ENCODE measurements around the gene RBKS. TPM values are rescaled to one million over a fixed set of nuclear protein-coding genes. Genes with fewer than 3 reads are reported as not detected.

The RBKS gene
- total RNA-seq, 4 donors from 2014 or later: 1.5 to 15.2 (median 15.1) TPM; not detected in 1

DNA sequence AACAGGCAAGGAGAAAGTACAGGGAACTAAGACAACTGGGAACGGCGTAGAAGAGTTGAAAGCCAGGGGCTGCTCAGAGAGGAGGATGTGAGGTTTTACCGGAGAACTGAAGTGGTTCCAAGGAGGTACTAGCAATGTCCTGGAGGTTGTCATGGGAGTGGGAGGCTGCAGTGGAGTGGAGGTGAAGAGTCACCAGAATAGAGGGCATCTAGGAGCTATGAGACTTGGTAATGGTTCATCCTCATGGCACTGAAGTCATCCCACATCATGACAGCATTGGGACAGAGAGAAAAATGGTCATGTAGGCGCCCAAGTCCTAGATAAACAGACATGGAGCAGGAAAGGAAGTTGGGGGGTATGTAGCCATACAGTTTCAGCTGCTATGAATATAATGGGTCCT lies 92.3 kb downstream of the RBKS start:
- Histone ChIP-seq H3K9me3 (no peaks in the 10 kb centered on the region), H3K4me3 (no peak overlapping the region), H3K4me1 (peaks cover 3 to 37% (median 7%) of the 10 kb centered on the region in 4 donors), H3K27me3 (no peaks in the 10 kb centered on the region), H3K27ac (peak overlapping the region in 3 of 4 donors; percentile 72 to 78 (median 73)), H3K36me3 (no peaks in the 10 kb centered on the region)
- TF ChIP-seq POLR2A (IDR thresholded peaks at IDR 0.05): no peak
- in situ Hi-C loops (cut with MboI; ENCODE audit: low pct_ligation_motif_present in 1 of 4, low pct_unique_long_range_greater_than_20kb in 1 of 4, low sequenced_read_pairs in 3 of 4) (no loop called here), intact Hi-C loops (cut with DNase I; ENCODE audit: low total_unique reads) (no loop called here)
- 83 to 98% methylated on average over 2 to 4 of the region's 4 CpGs for WGBS, 2 donors (ENCODE audit: low coverage in 1 of 2)
- DNase-seq: no peak

- H3K9me3 ChIP-seq: no peaks in the 10 kb centered on the region
- 75 to 100% methylated on average over 2 to 11 of the region's 11 CpGs for WGBS, 2 donors (ENCODE audit: low coverage in 1 of 2)
- H3K36me3 ChIP-seq: no peaks in the 10 kb centered on the region
- peaks cover 3 to 42% (median 7%) of the 10 kb centered on the region in 4 donors for H3K4me1 ChIP-seq
- in situ Hi-C loops (cut with MboI; ENCODE audit: low pct_ligation_motif_present in 1 of 4, low pct_unique_long_range_greater_than_20kb in 1 of 4, low sequenced_read_pairs in 3 of 4): no loop called here
- no peak for DNase-seq
- H3K27me3 ChIP-seq: no peaks in the 10 kb centered on the region
- TF ChIP-seq POLR2AphosphoS5 (IDR thresholded peaks at IDR 0.05) (no peak), POLR2A (IDR thresholded peaks at IDR 0.05) (no peak)
- intact Hi-C loops (cut with DNase I; ENCODE audit: low total_unique reads): no loop called here
- H3K27ac ChIP-seq: peak overlapping the region; percentile 52 to 72 (median 62)
- no peak overlapping the region for H3K4me3 ChIP-seq
These were observed 93.1 kb downstream of the RBKS start for GRCh38 chr2:27796791-27797765.

DNA sequence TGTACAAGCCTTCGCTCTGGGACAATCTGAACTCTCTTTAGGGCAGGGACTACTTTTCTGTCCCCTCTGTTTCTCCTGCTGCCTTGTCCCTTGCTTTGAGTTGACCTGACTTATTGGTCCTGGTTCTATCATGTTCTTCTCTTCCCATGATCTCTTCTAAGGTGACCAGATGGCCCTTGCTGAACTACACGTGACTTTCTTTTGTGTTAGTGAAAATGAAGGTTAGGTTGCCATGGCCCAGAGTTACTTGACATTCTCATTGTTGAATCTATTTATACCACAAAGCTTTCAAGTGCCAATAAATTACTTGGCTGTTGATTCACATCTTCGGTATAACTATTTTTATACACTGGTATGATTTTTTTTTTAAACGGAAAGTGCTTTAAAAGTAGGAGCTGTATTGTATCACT lies 94.3 kb downstream of the RBKS start:
- DNase-seq: no peak
- Histone ChIP-seq H3K27ac (peak overlapping the region; percentile 56 to 72 (median 64)), H3K4me3 (no peak overlapping the region), H3K36me3 (no peaks in the 10 kb centered on the region), H3K4me1 (peaks cover 3 to 42% (median 7%) of the 10 kb centered on the region in 4 donors), H3K27me3 (no peaks in the 10 kb centered on the region), H3K9me3 (no peaks in the 10 kb centered on the region)
- 53 to 57% methylated on average over 3 to 4 of the region's 4 CpGs for WGBS, 2 donors (ENCODE audit: low coverage in 1 of 2)
- intact Hi-C loops (cut with DNase I; ENCODE audit: low total_unique reads): no loop called here
- TF ChIP-seq POLR2A (IDR thresholded peaks at IDR 0.05) (no peak), POLR2AphosphoS5 (IDR thresholded peaks at IDR 0.05) (no peak), EP300 (IDR thresholded peaks at IDR 0.05; ENCODE audit: low read depth) (no peak)
- TF ChIP-seq, protein P1, sequence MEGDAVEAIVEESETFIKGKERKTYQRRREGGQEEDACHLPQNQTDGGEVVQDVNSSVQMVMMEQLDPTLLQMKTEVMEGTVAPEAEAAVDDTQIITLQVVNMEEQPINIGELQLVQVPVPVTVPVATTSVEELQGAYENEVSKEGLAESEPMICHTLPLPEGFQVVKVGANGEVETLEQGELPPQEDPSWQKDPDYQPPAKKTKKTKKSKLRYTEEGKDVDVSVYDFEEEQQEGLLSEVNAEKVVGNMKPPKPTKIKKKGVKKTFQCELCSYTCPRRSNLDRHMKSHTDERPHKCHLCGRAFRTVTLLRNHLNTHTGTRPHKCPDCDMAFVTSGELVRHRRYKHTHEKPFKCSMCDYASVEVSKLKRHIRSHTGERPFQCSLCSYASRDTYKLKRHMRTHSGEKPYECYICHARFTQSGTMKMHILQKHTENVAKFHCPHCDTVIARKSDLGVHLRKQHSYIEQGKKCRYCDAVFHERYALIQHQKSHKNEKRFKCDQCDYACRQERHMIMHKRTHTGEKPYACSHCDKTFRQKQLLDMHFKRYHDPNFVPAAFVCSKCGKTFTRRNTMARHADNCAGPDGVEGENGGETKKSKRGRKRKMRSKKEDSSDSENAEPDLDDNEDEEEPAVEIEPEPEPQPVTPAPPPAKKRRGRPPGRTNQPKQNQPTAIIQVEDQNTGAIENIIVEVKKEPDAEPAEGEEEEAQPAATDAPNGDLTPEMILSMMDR (IDR thresholded peaks at IDR 0.05): no peak
- in situ Hi-C loops (cut with MboI; ENCODE audit: low pct_ligation_motif_present in 1 of 4, low pct_unique_long_range_greater_than_20kb in 1 of 4, low sequenced_read_pairs in 3 of 4): no loop called here

DNA sequence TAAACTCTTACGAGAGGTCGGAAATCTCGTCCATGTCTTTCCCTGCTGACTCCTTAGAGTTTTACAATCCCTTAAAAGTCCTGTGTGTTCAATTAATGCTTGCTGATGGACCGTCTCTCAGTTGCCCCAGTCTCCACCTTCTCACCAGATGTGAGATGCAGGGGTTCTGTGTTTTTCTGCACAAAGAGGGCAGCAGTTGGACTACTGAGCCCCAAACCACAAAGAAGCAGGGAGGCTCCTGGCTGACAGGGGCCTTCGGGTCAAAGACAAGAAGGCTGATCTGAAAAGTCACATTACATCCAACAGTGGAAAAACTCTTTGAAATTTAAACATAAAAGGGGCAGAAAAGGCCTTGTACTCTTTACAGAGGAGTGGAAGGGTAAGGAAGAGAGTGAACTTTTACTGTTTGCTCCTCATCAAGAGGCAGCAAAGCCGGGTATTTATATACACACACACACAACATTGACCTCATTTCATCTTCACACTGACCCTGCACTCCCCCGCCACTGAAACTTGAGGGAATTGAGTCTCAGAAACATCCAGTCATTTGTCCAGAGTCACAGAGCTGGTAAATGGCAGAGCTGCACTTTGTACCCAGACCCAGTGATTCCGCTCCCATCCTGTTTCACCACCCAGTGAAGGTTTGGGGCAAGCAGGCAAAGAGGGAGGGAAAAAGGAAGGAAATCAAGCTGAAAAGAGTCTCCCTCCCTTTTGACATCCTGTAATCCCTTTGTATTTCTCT lies 94.9 kb downstream of the RBKS start:
- Histone ChIP-seq H3K36me3 (no peaks in the 10 kb centered on the region), H3K27me3 (no peaks in the 10 kb centered on the region), H3K9me3 (no peaks in the 10 kb centered on the region), H3K4me1 (peaks cover 3 to 42% (median 7%) of the 10 kb centered on the region in 4 donors), H3K27ac (peak overlapping the region; percentile 56 to 72 (median 64)), H3K4me3 (no peak overlapping the region)
- 83 to 89% methylated on average over 3 to 8 of the region's 8 CpGs for WGBS, 2 donors (ENCODE audit: low coverage in 1 of 2)
- in situ Hi-C loops (cut with MboI; ENCODE audit: low pct_ligation_motif_present in 1 of 4, low pct_unique_long_range_greater_than_20kb in 1 of 4, low sequenced_read_pairs in 3 of 4) (no loop called here), intact Hi-C loops (cut with DNase I; ENCODE audit: low total_unique reads) (no loop called here)
- no peak for TF ChIP-seq POLR2A (IDR thresholded peaks at IDR 0.05)
- TF ChIP-seq, protein P1 (IDR thresholded peaks at IDR 0.05): no peak
- TF ChIP-seq POLR2AphosphoS5 (IDR thresholded peaks at IDR 0.05): no peak
- no peak for TF ChIP-seq EP300 (IDR thresholded peaks at IDR 0.05; ENCODE audit: low read depth)
- no peak for DNase-seq

- no peaks in the 10 kb centered on the region for H3K9me3 ChIP-seq
- no peak for DNase-seq
- H3K36me3 ChIP-seq: no peaks in the 10 kb centered on the region
- in situ Hi-C loops (cut with MboI; ENCODE audit: low pct_ligation_motif_present in 1 of 4, low pct_unique_long_range_greater_than_20kb in 1 of 4, low sequenced_read_pairs in 3 of 4): no loop called here
- intact Hi-C loops (cut with DNase I; ENCODE audit: low total_unique reads): no loop called here
- TF ChIP-seq, protein P1 (IDR thresholded peaks at IDR 0.05): no peak
- TF ChIP-seq POLR2AphosphoS5 (IDR thresholded peaks at IDR 0.05): no peak
- no peak for TF ChIP-seq EP300 (IDR thresholded peaks at IDR 0.05; ENCODE audit: low read depth)
- TF ChIP-seq POLR2A (IDR thresholded peaks at IDR 0.05): no peak
- H3K27me3 ChIP-seq: no peaks in the 10 kb centered on the region
- no peak overlapping the region for H3K27ac ChIP-seq
- H3K4me1 ChIP-seq: peaks cover 0 to 31% (median 5%) of the 10 kb centered on the region in 4 donors
- no peak overlapping the region for H3K4me3 ChIP-seq
These were observed 97.4 kb downstream of the RBKS start for GRCh38 chr2:27792759-27793158.
